HG02763 (cell line): Measurements from ENCODE around the gene C4orf51.

ENCODE experiments used
- ATAC-seq: cut with Tn5 transposase; IDR thresholded peaks from one replicate; pipeline ENCODE4 v1.9.1; 2021; ENCODE audit warnings: mild to moderate bottlenecking, moderate library complexity; ENCODE audit not compliant: unreplicated experiment

The C4orf51 gene

GRCh38 chr4:145709336-145709735 lies 29.4 kb downstream of the C4orf51 start:
- no peak for ATAC-seq

GRCh38 chr4:145709843-145710242 lies 29.9 kb downstream of the C4orf51 start:
- no peak for ATAC-seq

GRCh38 chr4:145716200-145716599 lies 36.3 kb downstream of the C4orf51 start:
- no peak for ATAC-seq

- ATAC-seq = no peak
Measured at GRCh38 chr4:145716661-145717200, 36.8 kb downstream of the C4orf51 start.

GRCh38 chr4:145719752-145720624 lies 40.0 kb downstream of the C4orf51 start:
- ATAC-seq = peak; percentile 79

GRCh38 chr4:145720656-145721055 lies 40.7 kb downstream of the C4orf51 start:
- ATAC-seq = peak; percentile 25

GRCh38 chr4:145722561-145722960 lies 42.6 kb downstream of the C4orf51 start:
- no peak for ATAC-seq

- no peak for ATAC-seq
Measured at GRCh38 chr4:145723336-145723735, 43.4 kb downstream of the C4orf51 start.

GRCh38 chr4:145730026-145730425 lies 50.1 kb downstream of the C4orf51 start:
- ATAC-seq = no peak

GRCh38 chr4:145731028-145731427 lies 51.1 kb downstream of the C4orf51 start:
- no peak for ATAC-seq

GRCh38 chr4:145732001-145732815 lies 52.3 kb downstream of the C4orf51 start:
- no peak for ATAC-seq

- peak; percentile 72 for ATAC-seq
Measured at GRCh38 chr4:145732895-145733880, 53.2 kb downstream of the C4orf51 start.

- ATAC-seq = no peak
Measured at GRCh38 chr4:145734031-145734430, 54.1 kb downstream of the C4orf51 start.

- ATAC-seq = no peak
Measured at GRCh38 chr4:145734576-145735346, 54.8 kb downstream of the C4orf51 start.

GRCh38 chr4:145735347-145735675 lies 55.4 kb downstream of the C4orf51 start:
- ATAC-seq = no peak

GRCh38 chr4:145735827-145736226 lies 55.9 kb downstream of the C4orf51 start:
- no peak for ATAC-seq

GRCh38 chr4:145736241-145736831 lies 56.4 kb downstream of the C4orf51 start:
- no peak for ATAC-seq

- no peak for ATAC-seq
Measured at GRCh38 chr4:145739845-145740244, 59.9 kb downstream of the C4orf51 start.

- ATAC-seq = no peak
Measured at GRCh38 chr4:145740806-145741205, 60.9 kb downstream of the C4orf51 start.
